Suprapubic skin (tissue), 4 donors: ENCODE data around the gene FGD3. TPM values are rescaled to one million over a fixed set of nuclear protein-coding genes. Genes with fewer than 3 reads are reported as not detected.

ENCODE experiments used
- DNase-seq, 2 donors: peaks; one replicate each; pipeline ENCODE4 v3.0.0-alpha.2; 2019; ENCODE audit warnings: low spot score in 2 of 2
- H3K27ac ChIP-seq: fragments of 200-600 bp; sonication (generic); one replicate; pipeline ENCODE4 v1.5.1; 2019
- H3K27me3 ChIP-seq: fragments of 200-600 bp; sonication (generic); one replicate; pipeline ENCODE4 v1.5.1; 2019
- H3K36me3 ChIP-seq: fragments of 200-600 bp; sonication (generic); one replicate; pipeline ENCODE4 v1.5.1; 2019
- H3K4me1 ChIP-seq: fragments of 200-600 bp; sonication (generic); one replicate; pipeline ENCODE4 v1.5.1; 2019
- H3K4me3 ChIP-seq: fragments of 200-600 bp; sonication (generic); one replicate; pipeline ENCODE4 v1.5.1; 2019; ENCODE audit warnings: mild to moderate bottlenecking
- H3K9me3 ChIP-seq: fragments of 200-600 bp; sonication (generic); one replicate; pipeline ENCODE4 v1.5.1; 2019
- EP300 ChIP-seq: sonication (generic); formaldehyde crosslinking; IDR thresholded peaks from one replicate; pipeline ENCODE4 v1.6.1; 2017; ENCODE audit warnings: antibody characterized with exemption
- POLR2A ChIP-seq, 2 donors: fragments of 450-650 bp; IDR thresholded peaks; one replicate each; pipeline ENCODE4 v1.6.1; 2017; ENCODE audit warnings: antibody characterized with exemption in 2 of 2, mild to moderate bottlenecking in 2 of 2, moderate library complexity in 2 of 2
- POLR2AphosphoS5 ChIP-seq, 3 donors: sonication (generic); formaldehyde crosslinking; IDR thresholded peaks; one replicate each; pipeline ENCODE4 v1.6.1; 2017; ENCODE audit warnings: antibody characterized with exemption in 3 of 3
- WGBS: methylation state at CpG from one replicate; pipeline ENCODE4 v1.1.5; 2018; 5-methylcytosine and 5-hydroxymethylcytosine counted together
- total RNA-seq, 4 donors: library from RNA; depleted of rRNA; stranded (reverse); fragments of >200 nt; gene quantifications; one replicate each; pipeline ENCODE4 v1.1.0, GENCODE V29; 2016
- TF ChIP-seq, protein P1 (sequence below), 2 donors: fragments of 200-600 bp in 1 of 2; fragments of 450-650 bp in 1 of 2; sonication (generic) in 1 of 2; IDR thresholded peaks; one replicate each; pipeline ENCODE4 v1.5.1; 2016 to 2019; ENCODE audit warnings: antibody characterized with exemption in 2 of 2, mild to moderate bottlenecking in 1 of 2, moderate library complexity in 1 of 2

FGD3 gene
- total RNA-seq, 4 donors from 2014 or later = 4.6 to 9.2 (median 6.6) TPM

- Histone ChIP-seq H3K36me3 (no peaks in the 10 kb centered on the region), H3K4me3 (no peak overlapping the region), H3K27ac (peak overlapping the region; percentile 14), H3K27me3 (no peaks in the 10 kb centered on the region), H3K4me1 (peaks cover 21% of the 10 kb centered on the region), H3K9me3 (no peaks in the 10 kb centered on the region)
- DNase-seq = no peak
- 65% methylated on average over 14 of the region's 14 CpGs for WGBS
- TF ChIP-seq POLR2A (IDR thresholded peaks at IDR 0.05) (no peak), EP300 (no peak), POLR2AphosphoS5 (IDR thresholded peaks at IDR 0.05) (no peak)
- TF ChIP-seq, protein P1, sequence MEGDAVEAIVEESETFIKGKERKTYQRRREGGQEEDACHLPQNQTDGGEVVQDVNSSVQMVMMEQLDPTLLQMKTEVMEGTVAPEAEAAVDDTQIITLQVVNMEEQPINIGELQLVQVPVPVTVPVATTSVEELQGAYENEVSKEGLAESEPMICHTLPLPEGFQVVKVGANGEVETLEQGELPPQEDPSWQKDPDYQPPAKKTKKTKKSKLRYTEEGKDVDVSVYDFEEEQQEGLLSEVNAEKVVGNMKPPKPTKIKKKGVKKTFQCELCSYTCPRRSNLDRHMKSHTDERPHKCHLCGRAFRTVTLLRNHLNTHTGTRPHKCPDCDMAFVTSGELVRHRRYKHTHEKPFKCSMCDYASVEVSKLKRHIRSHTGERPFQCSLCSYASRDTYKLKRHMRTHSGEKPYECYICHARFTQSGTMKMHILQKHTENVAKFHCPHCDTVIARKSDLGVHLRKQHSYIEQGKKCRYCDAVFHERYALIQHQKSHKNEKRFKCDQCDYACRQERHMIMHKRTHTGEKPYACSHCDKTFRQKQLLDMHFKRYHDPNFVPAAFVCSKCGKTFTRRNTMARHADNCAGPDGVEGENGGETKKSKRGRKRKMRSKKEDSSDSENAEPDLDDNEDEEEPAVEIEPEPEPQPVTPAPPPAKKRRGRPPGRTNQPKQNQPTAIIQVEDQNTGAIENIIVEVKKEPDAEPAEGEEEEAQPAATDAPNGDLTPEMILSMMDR (IDR thresholded peaks at IDR 0.05) = no peak
Measured at GRCh38 chr9:93057703-93058354, 110.5 kb downstream of the FGD3 start.

DNA sequence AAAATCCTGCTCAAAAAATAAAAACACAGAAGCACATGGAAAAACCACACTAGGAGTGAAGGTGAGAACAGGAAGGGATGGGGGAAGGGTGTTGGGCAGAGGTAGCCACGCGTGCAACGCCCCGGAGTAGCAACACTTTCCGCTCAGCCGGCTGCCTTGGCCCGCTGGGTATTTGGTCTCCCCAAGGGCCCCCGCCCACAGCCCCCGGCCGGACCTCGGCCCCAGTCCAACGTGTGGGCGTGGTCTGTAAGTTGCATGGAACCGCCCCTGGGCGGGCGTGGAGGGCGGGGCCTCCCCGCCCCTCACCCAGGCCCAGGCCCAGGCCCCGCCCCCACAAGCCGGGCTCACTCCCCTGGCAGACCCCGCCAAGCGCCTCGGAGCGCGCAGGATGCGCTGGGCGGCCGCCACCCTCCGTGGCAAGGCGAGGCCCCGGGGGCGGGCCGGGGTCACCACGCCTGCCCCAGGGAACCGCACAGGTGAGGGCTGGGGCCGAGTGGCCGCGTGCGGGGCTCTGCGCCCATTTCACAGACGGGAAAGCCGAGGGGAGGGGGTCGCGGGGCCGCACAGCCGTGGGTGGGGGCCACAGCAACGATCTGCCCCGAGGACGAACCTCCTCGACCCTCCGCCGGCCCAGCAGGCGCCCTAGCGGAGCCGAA is 111.2 kb downstream of the FGD3 start, which contains the start of gene SUSD3:
Gene SUSD3, plus strand, starts transcription at position 347 of the 656 bp plus-strand sequence. Its CDS starts 42 bp downstream, at position 389.
- H3K4me1 ChIP-seq = peaks cover 21% of the 10 kb centered on the region
- TF ChIP-seq POLR2AphosphoS5 (IDR thresholded peaks at IDR 0.05) (no peak), POLR2A (IDR thresholded peaks at IDR 0.05) (no peak), EP300 (no peak)
- TF ChIP-seq, protein P1 (IDR thresholded peaks at IDR 0.05) = no peak

GRCh38 chr9:93059011-93059714 is 111.8 kb downstream of the FGD3 start:
- H3K4me3 ChIP-seq = peak overlapping the region; percentile 59
- DNase-seq = no peak
- no peaks in the 10 kb centered on the region for H3K36me3 ChIP-seq
- no peaks in the 10 kb centered on the region for H3K9me3 ChIP-seq
- TF ChIP-seq POLR2A (IDR thresholded peaks at IDR 0.05) = no peak
- TF ChIP-seq POLR2AphosphoS5 (IDR thresholded peaks at IDR 0.05) = no peak
- no peak for TF ChIP-seq EP300
- TF ChIP-seq, protein P1 (IDR thresholded peaks at IDR 0.05) = no peak
- 79% methylated on average over 18 of the region's 53 CpGs for WGBS
- H3K27ac ChIP-seq = no peak overlapping the region
- H3K27me3 ChIP-seq = no peaks in the 10 kb centered on the region
- peaks cover 21% of the 10 kb centered on the region for H3K4me1 ChIP-seq

More for the DNA sequence above, 111.2 kb downstream of the FGD3 start, which contains the start of gene SUSD3:
- 3% methylated on average over 16 of the region's 55 CpGs for WGBS
- no peaks in the 10 kb centered on the region for H3K9me3 ChIP-seq
- DNase-seq = peak in 1 of 2 donors; percentile 73
- H3K27me3 ChIP-seq = no peaks in the 10 kb centered on the region
- H3K36me3 ChIP-seq = no peaks in the 10 kb centered on the region
- peak within 1 kb of the TSS; percentile 14 for H3K27ac ChIP-seq
- H3K4me3 ChIP-seq = peak within 1 kb of the TSS; percentile 59

GRCh38 chr9:93059715-93060578 is 112.6 kb downstream of the FGD3 start:
- WGBS = 89% methylated on average over 6 of the region's 7 CpGs
- Histone ChIP-seq H3K4me1 (peaks cover 24% of the 10 kb centered on the region), H3K4me3 (peak overlapping the region; percentile 59), H3K36me3 (no peaks in the 10 kb centered on the region), H3K9me3 (no peaks in the 10 kb centered on the region), H3K27me3 (no peaks in the 10 kb centered on the region), H3K27ac (no peak overlapping the region)
- TF ChIP-seq POLR2A (IDR thresholded peaks at IDR 0.05) (no peak), EP300 (no peak), POLR2AphosphoS5 (IDR thresholded peaks at IDR 0.05) (no peak)
- TF ChIP-seq, protein P1 (IDR thresholded peaks at IDR 0.05) = no peak
- DNase-seq = no peak
